WTC11 (cell line): ENCODE results near the gene EDC3. TPM values are rescaled to one million over a fixed set of nuclear protein-coding genes. Genes with fewer than 3 reads are reported as not detected.

ENCODE experiments used
- ATAC-seq: fragments of 200-7000 bp; cut with Tn5 transposase; 2 replicates; pipeline ENCODE4 v1.10.0; 2021; ENCODE audit warnings: mild to moderate bottlenecking, moderate library complexity
- CTCF ChIA-PET: fragments of 300-600 bp; sonication (Branson Sonifier 250); formaldehyde crosslinking; loops from one replicate; lab custom pipeline; 2021; ENCODE audit warnings: antibody characterized with exemption; lab: Charles Lee
- POLR2A ChIA-PET: fragments of 350-600 bp; sonication (Branson Sonifier 250); formaldehyde crosslinking; loops from one replicate; lab custom pipeline; 2021; ENCODE audit warnings: antibody characterized with exemption; lab: Charles Lee
- DNase-seq: peaks from one replicate; pipeline ENCODE4 v3.0.0; 2021; ENCODE audit warnings: low spot score
- H3K27ac Mint-ChIP-seq: 2 replicates; pipeline ENCODE4 v1.8.0; 2021; ENCODE audit warnings: mixed read lengths
- H3K27me3 Mint-ChIP-seq: 2 replicates; pipeline ENCODE4 v1.8.0; 2021; ENCODE audit warnings: low read depth, mild to moderate bottlenecking, moderate library complexity, mixed read lengths
- H3K36me3 Mint-ChIP-seq: 2 replicates; pipeline ENCODE4 v1.8.0; 2021; ENCODE audit warnings: mixed read lengths
- H3K4me1 Mint-ChIP-seq: 2 replicates; pipeline ENCODE4 v1.8.0; 2022; ENCODE audit warnings: mixed read lengths
- H3K4me3 Mint-ChIP-seq: 2 replicates; pipeline ENCODE4 v1.8.0; 2021; ENCODE audit warnings: mild to moderate bottlenecking, moderate library complexity, mixed read lengths
- H3K9me3 Mint-ChIP-seq: 2 replicates; pipeline ENCODE4 v1.8.0; 2021; ENCODE audit warnings: mixed read lengths
- CREB1 ChIP-seq: sonication (generic); formaldehyde crosslinking; IDR thresholded peaks from 2 replicates; pipeline ENCODE4 v1.8.0; 2023; ENCODE audit warnings: mild to moderate bottlenecking, missing genetic modification reagents
- ELF4 ChIP-seq: sonication (generic); formaldehyde crosslinking; IDR thresholded peaks from 2 replicates; pipeline ENCODE4 v1.8.1; 2022; ENCODE audit warnings: low read depth, mild to moderate bottlenecking, moderate library complexity, missing genetic modification reagents
- EMX1 ChIP-seq: fragments of 250-450 bp; sonication (Bioruptor Pico); IDR thresholded peaks from 2 replicates; pipeline ENCODE4 v1.8.0; 2021; ENCODE audit warnings: mild to moderate bottlenecking
- FOXP4 ChIP-seq: sonication (generic); formaldehyde crosslinking; IDR thresholded peaks from 2 replicates; pipeline ENCODE4 v1.8.0; 2022; ENCODE audit warnings: mild to moderate bottlenecking, missing genetic modification reagents
- GABPB1 ChIP-seq: sonication (generic); formaldehyde crosslinking; IDR thresholded peaks from 2 replicates; pipeline ENCODE4 v1.8.1; 2023; ENCODE audit warnings: mild to moderate bottlenecking, missing genetic modification reagents
- GTF2I ChIP-seq: fragments of 250-450 bp; sonication (Bioruptor Pico); conservative IDR thresholded peaks from 2 replicates; pipeline ENCODE4 v1.4.0; 2021; ENCODE audit warnings: mild to moderate bottlenecking
- HMGA2 ChIP-seq: fragments of 250-450 bp; sonication (Bioruptor Pico); IDR thresholded peaks from 2 replicates; pipeline ENCODE4 v1.4.0; 2021; ENCODE audit warnings: mild to moderate bottlenecking, moderate library complexity
- MXD4 ChIP-seq: fragments of 250-450 bp; sonication (Bioruptor Pico); IDR thresholded peaks from 2 replicates; pipeline ENCODE4 v1.8.0; 2021; ENCODE audit warnings: mild to moderate bottlenecking, moderate library complexity, borderline replicate concordance
- NFYB ChIP-seq: sonication (generic); formaldehyde crosslinking; conservative IDR thresholded peaks from 2 replicates; pipeline ENCODE4 v1.8.0; 2022; ENCODE audit warnings: low read depth, missing genetic modification reagents
- NR2C2 ChIP-seq: sonication (generic); formaldehyde crosslinking; IDR thresholded peaks from 2 replicates; pipeline ENCODE4 v1.8.0; 2022; ENCODE audit warnings: mild to moderate bottlenecking, missing genetic modification reagents
- SOX15 ChIP-seq: fragments of 250-450 bp; sonication (Bioruptor Pico); IDR thresholded peaks from 2 replicates; pipeline ENCODE4 v1.9.0; 2021; ENCODE audit warnings: mild to moderate bottlenecking
- SP1 ChIP-seq: sonication (generic); formaldehyde crosslinking; conservative IDR thresholded peaks from 2 replicates; pipeline ENCODE4 v1.8.1; 2022; ENCODE audit warnings: missing genetic modification reagents
- ZNF232 ChIP-seq: sonication (generic); formaldehyde crosslinking; IDR thresholded peaks from 2 replicates; pipeline ENCODE4 v1.8.0; 2022; ENCODE audit warnings: mild to moderate bottlenecking, missing genetic modification reagents
- ZNF396 ChIP-seq: fragments of 250-450 bp; sonication (Bioruptor Pico); IDR thresholded peaks from 2 replicates; pipeline ENCODE4 v1.8.0; 2021; ENCODE audit warnings: mild to moderate bottlenecking, moderate library complexity, borderline replicate concordance
- ZNF416 ChIP-seq: fragments of 250-450 bp; sonication (Bioruptor Pico); IDR thresholded peaks from 2 replicates; pipeline ENCODE4 v1.9.0; 2021; ENCODE audit warnings: mild to moderate bottlenecking, inconsistent platforms
- ZNF532 ChIP-seq: fragments of 250-450 bp; sonication (Bioruptor Pico); IDR thresholded peaks from 2 replicates; pipeline ENCODE4 v1.9.0; 2021; ENCODE audit warnings: mild to moderate bottlenecking, borderline replicate concordance
- total RNA-seq: library from RNA; stranded (reverse); gene quantifications from 3 replicates; pipeline ENCODE4 v1.2.3, GENCODE V29; 2021
- TF ChIP-seq, protein P1 (sequence below): fragments of 250-450 bp; sonication (Bioruptor Pico); IDR thresholded peaks from 2 replicates; pipeline ENCODE4 v2.1.2; 2022; ENCODE audit warnings: mild to moderate bottlenecking, moderate library complexity
- TF ChIP-seq, protein P2 (sequence below): fragments of 250-450 bp; sonication (Bioruptor Pico); IDR thresholded peaks from 2 replicates; pipeline ENCODE4 v1.9.0; 2021; ENCODE audit warnings: mild to moderate bottlenecking

EDC3 gene
- total RNA-seq, 1 experiment from 2014 or later, result 54.7 TPM

DNA sequence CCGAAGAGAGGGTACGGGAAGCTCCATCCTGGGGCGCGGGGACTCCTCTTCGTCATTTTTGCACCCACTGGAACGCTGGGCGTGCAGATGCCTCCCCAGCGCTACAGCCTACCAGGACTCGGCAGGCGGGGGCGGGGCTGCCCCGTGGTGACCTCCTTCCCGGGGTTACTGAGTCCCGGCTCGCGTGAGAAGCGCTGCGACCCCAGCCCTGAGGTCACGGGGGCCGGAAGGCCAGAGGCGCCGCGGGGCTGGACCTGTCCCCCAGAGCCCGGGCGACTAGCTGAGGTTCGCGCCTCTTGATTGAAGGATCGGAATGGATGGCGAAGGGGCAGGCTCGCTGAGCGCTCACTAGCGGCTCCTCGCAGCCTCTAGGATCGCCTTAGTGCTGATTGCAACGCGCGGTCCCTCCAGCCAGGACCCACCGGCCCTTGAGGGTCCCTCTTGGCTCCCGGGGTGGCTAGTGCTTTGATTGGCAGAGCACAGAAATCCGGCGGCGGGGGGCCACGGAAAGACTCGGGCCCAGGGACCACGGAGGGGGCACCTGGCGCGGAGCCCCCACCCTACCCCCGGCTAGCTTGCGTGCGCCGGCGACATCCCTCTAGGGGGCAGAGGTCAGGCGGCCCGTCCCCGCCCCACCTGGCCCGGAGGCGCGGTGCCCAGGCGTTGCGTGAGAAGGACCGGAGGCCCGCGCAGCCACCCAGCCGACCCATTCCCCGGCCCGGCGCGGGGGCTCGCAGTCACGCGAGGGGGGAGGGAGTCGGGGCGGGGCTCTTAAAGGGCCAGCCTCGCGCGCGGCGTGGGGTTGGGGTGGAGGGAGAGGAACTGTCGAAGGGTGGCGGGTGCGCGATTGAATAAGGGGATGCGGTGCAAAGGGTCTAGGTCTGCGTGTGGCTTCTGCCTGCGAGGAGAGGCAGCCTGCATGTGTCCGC is 30.3 kb upstream of the EDC3 start (continued):
- TF ChIP-seq MXD4 (CRISPR knock-in tag), result no peak
- no peak for TF ChIP-seq GTF2I (CRISPR knock-in tag)
- TF ChIP-seq, protein P1, sequence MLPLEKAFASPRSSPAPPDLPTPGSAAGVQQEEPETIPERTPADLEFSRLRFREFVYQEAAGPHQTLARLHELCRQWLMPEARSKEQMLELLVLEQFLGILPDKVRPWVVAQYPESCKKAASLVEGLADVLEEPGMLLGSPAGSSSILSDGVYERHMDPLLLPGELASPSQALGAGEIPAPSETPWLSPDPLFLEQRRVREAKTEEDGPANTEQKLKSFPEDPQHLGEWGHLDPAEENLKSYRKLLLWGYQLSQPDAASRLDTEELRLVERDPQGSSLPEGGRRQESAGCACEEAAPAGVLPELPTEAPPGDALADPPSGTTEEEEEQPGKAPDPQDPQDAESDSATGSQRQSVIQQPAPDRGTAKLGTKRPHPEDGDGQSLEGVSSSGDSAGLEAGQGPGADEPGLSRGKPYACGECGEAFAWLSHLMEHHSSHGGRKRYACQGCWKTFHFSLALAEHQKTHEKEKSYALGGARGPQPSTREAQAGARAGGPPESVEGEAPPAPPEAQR (CRISPR knock-in tag), result no peak
- TF ChIP-seq SOX15 (CRISPR knock-in tag), result no peak
- no peak for TF ChIP-seq ZNF232 (CRISPR knock-in tag)
- TF ChIP-seq ELF4 (CRISPR knock-in tag), result no peak
- no peak for TF ChIP-seq ZNF396 (CRISPR knock-in tag)
- no peak for TF ChIP-seq ZNF532
- peak; percentile 46; the same call in 1 of the 2 replicates for TF ChIP-seq FOXP4 (CRISPR knock-in tag)
- TF ChIP-seq CREB1, result no peak
- TF ChIP-seq GABPB1 (CRISPR knock-in tag), result peak; percentile 43; the same call in 1 of the 2 replicates
- no peak for TF ChIP-seq HMGA2 (CRISPR knock-in tag)
- TF ChIP-seq NFYB (CRISPR knock-in tag), result no peak
- no peak for TF ChIP-seq EMX1 (CRISPR knock-in tag)
- 0 out of 2 replicates have a peak, but pooled peaks have one; percentile 46 for TF ChIP-seq NR2C2 (CRISPR knock-in tag)
- TF ChIP-seq, all 79 proteins: peak for 5

- no peaks in the 10 kb centered on the region for H3K9me3 Mint-ChIP-seq
- no peak within 1 kb of the TSS for H3K27ac Mint-ChIP-seq
- peaks cover 75% of the 10 kb centered on the region for H3K27me3 Mint-ChIP-seq
- no peaks in the 10 kb centered on the region for H3K36me3 Mint-ChIP-seq
- peaks cover 15% of the 10 kb centered on the region for H3K4me1 Mint-ChIP-seq
- peak; percentile 62 for DNase-seq
- peak within 1 kb of the TSS; percentile 74 for H3K4me3 Mint-ChIP-seq
- ATAC-seq, result peak; percentile 58
- ChIA-PET CTCF (interaction anchor here (0.5 to 4.6 kb wide), 15 partner anchors 10 to 1000 kb away, joined by 3 to 53 read pairs (median 7); partner anchors contain the start of gene CSK), POLR2A (interaction anchor here (0.6 to 2.8 kb wide), 2 partner anchors 34 to 35 kb away, joined by 3 to 17 read pairs; no protein-coding TSS in a partner anchor)
- TF ChIP-seq SP1 (CRISPR knock-in tag), result 0 out of 2 replicates have a peak, but pooled peaks have one; percentile 34
- TF ChIP-seq ZNF416 (CRISPR knock-in tag), result no peak
- TF ChIP-seq, protein P2, sequence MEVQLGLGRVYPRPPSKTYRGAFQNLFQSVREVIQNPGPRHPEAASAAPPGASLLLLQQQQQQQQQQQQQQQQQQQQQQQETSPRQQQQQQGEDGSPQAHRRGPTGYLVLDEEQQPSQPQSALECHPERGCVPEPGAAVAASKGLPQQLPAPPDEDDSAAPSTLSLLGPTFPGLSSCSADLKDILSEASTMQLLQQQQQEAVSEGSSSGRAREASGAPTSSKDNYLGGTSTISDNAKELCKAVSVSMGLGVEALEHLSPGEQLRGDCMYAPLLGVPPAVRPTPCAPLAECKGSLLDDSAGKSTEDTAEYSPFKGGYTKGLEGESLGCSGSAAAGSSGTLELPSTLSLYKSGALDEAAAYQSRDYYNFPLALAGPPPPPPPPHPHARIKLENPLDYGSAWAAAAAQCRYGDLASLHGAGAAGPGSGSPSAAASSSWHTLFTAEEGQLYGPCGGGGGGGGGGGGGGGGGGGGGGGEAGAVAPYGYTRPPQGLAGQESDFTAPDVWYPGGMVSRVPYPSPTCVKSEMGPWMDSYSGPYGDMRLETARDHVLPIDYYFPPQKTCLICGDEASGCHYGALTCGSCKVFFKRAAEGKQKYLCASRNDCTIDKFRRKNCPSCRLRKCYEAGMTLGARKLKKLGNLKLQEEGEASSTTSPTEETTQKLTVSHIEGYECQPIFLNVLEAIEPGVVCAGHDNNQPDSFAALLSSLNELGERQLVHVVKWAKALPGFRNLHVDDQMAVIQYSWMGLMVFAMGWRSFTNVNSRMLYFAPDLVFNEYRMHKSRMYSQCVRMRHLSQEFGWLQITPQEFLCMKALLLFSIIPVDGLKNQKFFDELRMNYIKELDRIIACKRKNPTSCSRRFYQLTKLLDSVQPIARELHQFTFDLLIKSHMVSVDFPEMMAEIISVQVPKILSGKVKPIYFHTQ (CRISPR knock-in tag), result no peak
Measured at GRCh38 chr15:74725225-74725774, 29.5 kb upstream of the EDC3 start, which contains the start of gene CYP1A1. Gene CYP1A1 (minus strand): TSS chr15:74725528. CDS start chr15:74723097, 2,431 bp downstream.
